Activated CD4-positive, alpha-beta memory T cell treated with anti-CD3 and anti-CD28 coated beads, Interleukin-2, amount 10 ng/mL, durations not matched to agents 7 days and 5 days (primary cell): ENCODE data around the gene CHD3. TPM values are rescaled to one million over a fixed set of nuclear protein-coding genes. Genes with fewer than 3 reads are reported as not detected.
"Not testable (repeated sequence)": the region's sequence is repeated elsewhere in the genome, so short reads cannot be mapped to it uniquely, and the experiment has no call there.

ENCODE experiments used
- CTCF ChIA-PET: fragments of 350-600 bp; sonication (Branson Sonifier 250); formaldehyde crosslinking; loops from one replicate; lab custom pipeline; 2021; ENCODE audit warnings: antibody characterized with exemption, inconsistent platforms; lab: Charles Lee
- POLR2A ChIA-PET: fragments of 350-600 bp; sonication (Branson Sonifier 250); formaldehyde crosslinking; loops from one replicate; lab custom pipeline; 2021; ENCODE audit warnings: antibody characterized with exemption; lab: Charles Lee
- DNase-seq: peaks from one replicate; pipeline ENCODE4 v3.0.0-alpha.2; 2020
- H3K27ac Mint-ChIP-seq: one replicate; pipeline ENCODE4 v1.8.0; 2021; ENCODE audit warnings: mild to moderate bottlenecking, mixed read lengths
- H3K27me3 Mint-ChIP-seq: one replicate; pipeline ENCODE4 v1.8.0; 2021; ENCODE audit warnings: mixed read lengths
- H3K36me3 Mint-ChIP-seq: one replicate; pipeline ENCODE4 v1.8.0; 2021; ENCODE audit warnings: low read depth, mixed read lengths
- H3K4me1 Mint-ChIP-seq: one replicate; pipeline ENCODE4 v1.8.0; 2021; ENCODE audit warnings: mixed read lengths
- H3K4me3 Mint-ChIP-seq: one replicate; pipeline ENCODE4 v1.8.0; 2021; ENCODE audit warnings: mild to moderate bottlenecking, mixed read lengths
- H3K9me3 Mint-ChIP-seq: one replicate; pipeline ENCODE4 v1.8.0; 2021; ENCODE audit warnings: mixed read lengths
- total RNA-seq, 2 experiments: library from RNA; stranded (reverse); gene quantifications; one replicate each; pipeline ENCODE4 v1.2.3, GENCODE V29; 2021

Gene CHD3
- total RNA-seq, 2 experiments from 2014 or later, result 127 to 131 TPM

GRCh38 chr17:7953266-7953665 is 64.7 kb downstream of the CHD3 start:
- not testable (repeated sequence) for H3K9me3 Mint-ChIP-seq, H3K4me3 Mint-ChIP-seq, H3K27me3 Mint-ChIP-seq, H3K27ac Mint-ChIP-seq, DNase-seq
- Mint-ChIP-seq H3K4me1 (peaks cover 43% of the 10 kb centered on the region), H3K36me3 (peaks cover 28% of the 10 kb centered on the region)
- POLR2A ChIA-PET, result interaction anchor here (1.6 to 5.4 kb wide), 2 partner anchors 9 to 20 kb away, joined by 4 to 50 read pairs; partner anchors contain the start of genes CNTROB and TRAPPC1
- CTCF ChIA-PET, result interaction anchor here (0.6 to 2.1 kb wide), 2 partner anchors 37 to 76 kb away, joined by 3 to 10 read pairs; no protein-coding TSS in a partner anchor

- H3K4me3 Mint-ChIP-seq, result peak overlapping the region; percentile 24
- H3K4me1 Mint-ChIP-seq, result peaks cover 34% of the 10 kb centered on the region
Observed at GRCh38 chr17:7955414-7956227, 67.0 kb downstream of the CHD3 start.

GRCh38 chr17:7956228-7956965 is 67.8 kb downstream of the CHD3 start:
- POLR2A ChIA-PET, result interaction anchor here (0.8 kb wide), 1 partner anchor 24 kb away, joined by 3 read pairs; the partner anchor contains the start of gene CNTROB
- peak overlapping the region; percentile 45 for H3K27ac Mint-ChIP-seq
- CTCF ChIA-PET, result interaction anchor here (0.8 to 1.6 kb wide), 3 partner anchors 9 to 24 kb away, joined by 3 to 4 read pairs (median 4); partner anchors contain the start of gene CNTROB
- no peak overlapping the region for H3K4me3 Mint-ChIP-seq
- peaks cover 12% of the 10 kb centered on the region for H3K27me3 Mint-ChIP-seq
- DNase-seq, result no peak
- H3K9me3 Mint-ChIP-seq, result no peaks in the 10 kb centered on the region
- peaks cover 27% of the 10 kb centered on the region for H3K4me1 Mint-ChIP-seq
- peaks cover 2% of the 10 kb centered on the region for H3K36me3 Mint-ChIP-seq

More at GRCh38 chr17:7955414-7956227, 67.0 kb downstream of the CHD3 start:
- Mint-ChIP-seq H3K36me3 (peaks cover 4% of the 10 kb centered on the region), H3K27me3 (peaks cover 10% of the 10 kb centered on the region), H3K9me3 (no peaks in the 10 kb centered on the region), H3K27ac (peak overlapping the region; percentile 56)
- ChIA-PET CTCF (interaction anchor here (0.8 to 1.6 kb wide), 3 partner anchors 8 to 23 kb away, joined by 3 to 4 read pairs (median 4); partner anchors contain the start of gene CNTROB), POLR2A (interaction anchor here (0.8 to 5.4 kb wide), 3 partner anchors 7 to 23 kb away, joined by 3 to 50 read pairs (median 3); partner anchors contain the start of genes CNTROB and TRAPPC1)
- no peak for DNase-seq

GRCh38 chr17:7959503-7960253 is 71.1 kb downstream of the CHD3 start:
- no peak overlapping the region for H3K27ac Mint-ChIP-seq
- no peak for DNase-seq
- CTCF ChIA-PET, result no interaction called here
- H3K36me3 Mint-ChIP-seq, result no peaks in the 10 kb centered on the region
- no peaks in the 10 kb centered on the region for H3K9me3 Mint-ChIP-seq
- no peak overlapping the region for H3K4me3 Mint-ChIP-seq
- H3K4me1 Mint-ChIP-seq, result peaks cover 7% of the 10 kb centered on the region
- H3K27me3 Mint-ChIP-seq, result peaks cover 17% of the 10 kb centered on the region
- POLR2A ChIA-PET, result no interaction called here

GRCh38 chr17:7961421-7961820 is 72.8 kb downstream of the CHD3 start:
- POLR2A ChIA-PET, result no interaction called here
- DNase-seq, result no peak
- H3K36me3 Mint-ChIP-seq, result no peaks in the 10 kb centered on the region
- H3K4me3 Mint-ChIP-seq, result no peak overlapping the region
- no peaks in the 10 kb centered on the region for H3K4me1 Mint-ChIP-seq
- CTCF ChIA-PET, result interaction anchor here (1.1 to 2.0 kb wide), 2 partner anchors 10 to 29 kb away, joined by 4 to 7 read pairs; no protein-coding TSS in a partner anchor
- peaks cover 17% of the 10 kb centered on the region for H3K27me3 Mint-ChIP-seq
- no peaks in the 10 kb centered on the region for H3K9me3 Mint-ChIP-seq
- no peak overlapping the region for H3K27ac Mint-ChIP-seq

Other genes with a start within 250 kb of the CHD3 start
- under 1 TPM; 0.25 to 0.50 TPM for gene ATP1B2, start 237.9 kb upstream of the CHD3 start, total RNA-seq
- 100 to 1,000 TPM; 123 TPM for gene TP53, start 201.3 kb upstream of the CHD3 start, total RNA-seq
- 10 to 100 TPM; 18.6 to 18.8 TPM for gene WRAP53, start 200.3 kb upstream of the CHD3 start, total RNA-seq
- not detected for gene EFNB3, start 183.6 kb upstream of the CHD3 start, total RNA-seq
- gene DNAH2, start 171.0 kb upstream of the CHD3 start, total RNA-seq, result not detected
- gene KDM6B, start 54.6 kb upstream of the CHD3 start, total RNA-seq, result 10 to 100 TPM; 20.9 to 23.7 TPM
- gene TMEM88, start 33.7 kb upstream of the CHD3 start, total RNA-seq, result 1 to 10 TPM in 1 of 2 experiments, under 1 TPM in 1; 0.78 to 1.5 TPM
- 10 to 100 TPM; 69.8 to 76.9 TPM for gene NAA38, start 31.2 kb upstream of the CHD3 start, total RNA-seq
- 1 to 10 TPM; 5.3 to 7.5 TPM for gene CYB5D1, start 30.8 kb upstream of the CHD3 start, total RNA-seq
- gene RNF227, start 27.5 kb downstream of the CHD3 start, total RNA-seq, result 1 to 10 TPM; 3.6 to 3.7 TPM
- gene KCNAB3, start 41.1 kb downstream of the CHD3 start, total RNA-seq, result 1 to 10 TPM; 7.7 to 8.4 TPM
- 100 to 1,000 TPM; 238 to 244 TPM for gene TRAPPC1, start 43.2 kb downstream of the CHD3 start, total RNA-seq
- gene CNTROB, start 43.4 kb downstream of the CHD3 start, total RNA-seq, result 10 to 100 TPM; 58.8 to 64.6 TPM
- not detected for gene GUCY2D, start 113.8 kb downstream of the CHD3 start, total RNA-seq
- not detected for gene ALOX15B, start 150.3 kb downstream of the CHD3 start, total RNA-seq
- under 1 TPM; 0.20 to 0.38 TPM for gene ALOX12B, start 198.9 kb downstream of the CHD3 start, total RNA-seq
- not detected for gene ALOXE3, start 229.7 kb downstream of the CHD3 start, total RNA-seq
- 1 to 10 TPM; 1.4 to 1.5 TPM for gene HES7, start 235.3 kb downstream of the CHD3 start, total RNA-seq